K562 (cell line): ENCODE data around the gene PLEKHF1. TPM values are rescaled to one million over a fixed set of nuclear protein-coding genes. Genes with fewer than 3 reads are reported as not detected.
A peak's percentile ranks its signal among the peaks of the same experiment; 100 is the strongest.

Source experiments
- GTF2E2 ChIP-seq: fragments of 200-800 bp; sonication (Bioruptor generic); IDR thresholded peaks from 2 replicates; pipeline ENCODE4 v1.6.1; 2016; ENCODE audit warnings: missing genetic modification characterization, missing compliant biosample characterization
- RBM25 ChIP-seq: fragments of 200-400 bp; formaldehyde crosslinking; IDR thresholded peaks from 2 replicates; pipeline ENCODE4 v1.6.1; 2018; ENCODE audit warnings: low read length, low read depth, moderate library complexity; ENCODE audit not compliant: severe bottlenecking
- RUNX1 ChIP-seq: sonication (generic); IDR thresholded peaks from 2 replicates; pipeline ENCODE4 v1.6.1; 2016; ENCODE audit warnings: antibody characterized with exemption, low read depth
- SIX5 ChIP-seq, 2 experiments: IDR thresholded peaks; 2 replicates each; pipeline ENCODE4 v1.6.1; 2011; ENCODE audit warnings: low read length in 2 of 2, borderline replicate concordance in 1 of 2, low read depth in 1 of 2, mild to moderate bottlenecking in 1 of 2, moderate library complexity in 1 of 2; ENCODE audit not compliant: insufficient read depth in 1 of 2
- polyA plus RNA-seq, 8 experiments: library from polyadenylated mRNA; depleted of rRNA in 4 of 8; stranded (reverse) in 5 of 8; unstranded in 3 of 8; fragments of >200 nt; fragmentation: Nextera tagmentation in 2 of 8; fragmentation: Illumina TruSeq in 1 of 8; extraction: Ambion mirVana in 2 of 8; extraction: Trizol in 1 of 8; gene quantifications; 2 replicates each; pipeline versions ENCODE4 v1.2.1 to v1.2.3, GENCODE V29; 2011 to 2014; ENCODE audit warnings: inconsistent platforms in 1 of 8, missing spikeins in 1 of 8
- total RNA-seq, 7 experiments: library from RNA; depleted of rRNA in 6 of 7; stranded (reverse); fragments of >200 nt in 6 of 7; fragmentation: Illumina TruSeq in 2 of 7; extraction: Trizol in 2 of 7; gene quantifications; 2 replicates each; pipeline versions ENCODE4 v1.2.1 to v1.2.3, GENCODE V29; 2011 to 2021; ENCODE audit warnings: low replicate concordance in 1 of 7
- TF ChIP-seq, protein P1 (sequence below): fragments of 250-450 bp; sonication (Bioruptor Pico); IDR thresholded peaks from 2 replicates; pipeline ENCODE4 v1.4.0; 2020; ENCODE audit warnings: mild to moderate bottlenecking, moderate library complexity, borderline replicate concordance
- TF ChIP-seq, protein P2 (sequence below): sonication (generic); formaldehyde crosslinking; IDR thresholded peaks from 2 replicates; pipeline ENCODE4 v1.8.0; 2022; ENCODE audit warnings: mild to moderate bottlenecking, missing genetic modification reagents
- TF ChIP-seq, protein P3 (sequence below): fragments of 250-450 bp; sonication (Bioruptor Pico); IDR thresholded peaks from 2 replicates; pipeline ENCODE4 v1.4.0; 2020; ENCODE audit warnings: mild to moderate bottlenecking, moderate library complexity
- TF ChIP-seq, protein P4 (sequence below): sonication (generic); formaldehyde crosslinking; IDR thresholded peaks from 2 replicates; pipeline ENCODE4 v1.8.0; 2022; ENCODE audit warnings: mild to moderate bottlenecking, missing genetic modification reagents

Gene PLEKHF1
- total and polyA plus RNA-seq, 9 of the 15 experiments (the other 6 are each of a cell fraction or from before 2014, with no cell fraction given) = 0.07 to 13.4 (median 3.9) TPM; not detected in 1

DNA sequence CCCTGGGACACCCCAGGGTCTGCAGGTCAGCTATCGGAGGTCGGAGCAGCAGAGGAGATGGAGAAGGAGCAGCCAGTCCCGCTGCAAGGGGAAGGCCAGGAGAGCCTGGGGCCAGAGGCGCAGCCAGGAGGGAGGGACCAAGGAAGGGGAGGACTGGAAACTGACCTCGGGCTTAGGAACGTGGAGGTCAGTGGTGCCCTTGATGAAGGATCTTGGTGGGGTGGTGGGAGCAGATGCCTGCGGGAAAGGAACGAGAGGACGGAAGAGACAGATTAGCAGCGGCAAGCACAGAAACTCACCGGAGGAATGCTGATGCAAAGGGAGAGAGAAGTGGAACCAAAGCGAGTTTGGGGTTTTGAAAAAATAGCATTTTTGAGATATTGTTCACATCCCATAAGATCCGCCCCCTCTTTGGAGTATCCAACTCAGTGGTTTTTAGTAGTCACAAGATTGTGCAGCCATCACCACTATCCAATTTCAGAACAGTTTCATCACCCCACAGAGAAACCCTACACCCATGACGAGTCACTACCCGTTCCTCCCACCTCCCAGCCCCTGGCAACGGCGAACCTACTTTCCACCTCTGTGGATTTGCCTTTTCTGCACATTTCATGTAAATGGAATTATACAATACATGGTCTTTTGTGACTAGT lies 22.1 kb downstream of the PLEKHF1 start (continued):
- TF ChIP-seq, protein P1, sequence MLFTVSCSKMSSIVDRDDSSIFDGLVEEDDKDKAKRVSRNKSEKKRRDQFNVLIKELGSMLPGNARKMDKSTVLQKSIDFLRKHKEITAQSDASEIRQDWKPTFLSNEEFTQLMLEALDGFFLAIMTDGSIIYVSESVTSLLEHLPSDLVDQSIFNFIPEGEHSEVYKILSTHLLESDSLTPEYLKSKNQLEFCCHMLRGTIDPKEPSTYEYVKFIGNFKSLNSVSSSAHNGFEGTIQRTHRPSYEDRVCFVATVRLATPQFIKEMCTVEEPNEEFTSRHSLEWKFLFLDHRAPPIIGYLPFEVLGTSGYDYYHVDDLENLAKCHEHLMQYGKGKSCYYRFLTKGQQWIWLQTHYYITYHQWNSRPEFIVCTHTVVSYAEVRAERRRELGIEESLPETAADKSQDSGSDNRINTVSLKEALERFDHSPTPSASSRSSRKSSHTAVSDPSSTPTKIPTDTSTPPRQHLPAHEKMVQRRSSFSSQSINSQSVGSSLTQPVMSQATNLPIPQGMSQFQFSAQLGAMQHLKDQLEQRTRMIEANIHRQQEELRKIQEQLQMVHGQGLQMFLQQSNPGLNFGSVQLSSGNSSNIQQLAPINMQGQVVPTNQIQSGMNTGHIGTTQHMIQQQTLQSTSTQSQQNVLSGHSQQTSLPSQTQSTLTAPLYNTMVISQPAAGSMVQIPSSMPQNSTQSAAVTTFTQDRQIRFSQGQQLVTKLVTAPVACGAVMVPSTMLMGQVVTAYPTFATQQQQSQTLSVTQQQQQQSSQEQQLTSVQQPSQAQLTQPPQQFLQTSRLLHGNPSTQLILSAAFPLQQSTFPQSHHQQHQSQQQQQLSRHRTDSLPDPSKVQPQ (CRISPR knock-in tag) = no peak
- 0 out of 2 replicates have a peak, but pooled peaks have one; percentile 74 for TF ChIP-seq GTF2E2
- TF ChIP-seq, protein P2, sequence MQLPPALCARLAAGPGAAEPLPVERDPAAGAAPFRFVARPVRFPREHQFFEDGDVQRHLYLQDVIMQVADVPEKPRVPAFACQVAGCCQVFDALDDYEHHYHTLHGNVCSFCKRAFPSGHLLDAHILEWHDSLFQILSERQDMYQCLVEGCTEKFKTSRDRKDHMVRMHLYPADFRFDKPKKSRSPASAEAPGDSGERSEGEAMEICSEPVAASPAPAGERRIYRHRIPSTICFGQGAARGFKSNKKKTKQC (CRISPR knock-in tag) = no peak
- 0 out of 4 replicates have a peak, but pooled peaks of 1 of the 2 experiments have one; percentile 7 for TF ChIP-seq SIX5 (IDR thresholded peaks at IDR 0.05; ENCODE audit: borderline replicate concordance in 1 of 2, insufficient read depth in 1 of 2, low read depth in 1 of 2, low read length in 2 of 2)
- no peak for TF ChIP-seq RBM25
- TF ChIP-seq, protein P3, sequence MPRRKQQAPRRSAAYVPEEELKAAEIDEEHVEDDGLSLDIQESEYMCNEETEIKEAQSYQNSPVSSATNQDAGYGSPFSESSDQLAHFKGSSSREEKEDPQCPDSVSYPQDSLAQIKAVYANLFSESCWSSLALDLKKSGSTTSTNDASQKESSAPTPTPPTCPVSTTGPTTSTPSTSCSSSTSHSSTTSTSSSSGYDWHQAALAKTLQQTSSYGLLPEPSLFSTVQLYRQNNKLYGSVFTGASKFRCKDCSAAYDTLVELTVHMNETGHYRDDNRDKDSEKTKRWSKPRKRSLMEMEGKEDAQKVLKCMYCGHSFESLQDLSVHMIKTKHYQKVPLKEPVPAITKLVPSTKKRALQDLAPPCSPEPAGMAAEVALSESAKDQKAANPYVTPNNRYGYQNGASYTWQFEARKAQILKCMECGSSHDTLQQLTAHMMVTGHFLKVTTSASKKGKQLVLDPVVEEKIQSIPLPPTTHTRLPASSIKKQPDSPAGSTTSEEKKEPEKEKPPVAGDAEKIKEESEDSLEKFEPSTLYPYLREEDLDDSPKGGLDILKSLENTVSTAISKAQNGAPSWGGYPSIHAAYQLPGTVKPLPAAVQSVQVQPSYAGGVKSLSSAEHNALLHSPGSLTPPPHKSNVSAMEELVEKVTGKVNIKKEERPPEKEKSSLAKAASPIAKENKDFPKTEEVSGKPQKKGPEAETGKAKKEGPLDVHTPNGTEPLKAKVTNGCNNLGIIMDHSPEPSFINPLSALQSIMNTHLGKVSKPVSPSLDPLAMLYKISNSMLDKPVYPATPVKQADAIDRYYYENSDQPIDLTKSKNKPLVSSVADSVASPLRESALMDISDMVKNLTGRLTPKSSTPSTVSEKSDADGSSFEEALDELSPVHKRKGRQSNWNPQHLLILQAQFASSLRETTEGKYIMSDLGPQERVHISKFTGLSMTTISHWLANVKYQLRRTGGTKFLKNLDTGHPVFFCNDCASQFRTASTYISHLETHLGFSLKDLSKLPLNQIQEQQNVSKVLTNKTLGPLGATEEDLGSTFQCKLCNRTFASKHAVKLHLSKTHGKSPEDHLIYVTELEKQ (CRISPR knock-in tag) = no peak
- TF ChIP-seq RUNX1 = no peak
- TF ChIP-seq, protein P4, sequence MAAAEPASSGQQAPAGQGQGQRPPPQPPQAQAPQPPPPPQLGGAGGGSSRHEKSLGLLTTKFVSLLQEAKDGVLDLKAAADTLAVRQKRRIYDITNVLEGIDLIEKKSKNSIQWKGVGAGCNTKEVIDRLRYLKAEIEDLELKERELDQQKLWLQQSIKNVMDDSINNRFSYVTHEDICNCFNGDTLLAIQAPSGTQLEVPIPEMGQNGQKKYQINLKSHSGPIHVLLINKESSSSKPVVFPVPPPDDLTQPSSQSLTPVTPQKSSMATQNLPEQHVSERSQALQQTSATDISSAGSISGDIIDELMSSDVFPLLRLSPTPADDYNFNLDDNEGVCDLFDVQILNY (CRISPR knock-in tag) = no peak
